Stomach smooth muscle (tissue), 2 donors: ENCODE measurements around the gene HUWE1.
"Not testable (repeated sequence)": the region's sequence is repeated elsewhere in the genome, so short reads cannot be mapped to it uniquely, and the experiment has no call there.

ENCODE experiments used
- H3K27ac ChIP-seq: one replicate; pipeline ENCODE4 v1.7.0; 2013; ENCODE audit warnings: mild to moderate bottlenecking, low read length, inconsistent platforms
- H3K27me3 ChIP-seq, 2 donors: one replicate each; pipeline ENCODE4 v1.7.0; 2013; ENCODE audit warnings: low read length in 2 of 2; ENCODE audit not compliant: insufficient read depth in 2 of 2, control insufficient read depth in 1 of 2
- H3K36me3 ChIP-seq, 2 donors: one replicate each; pipeline ENCODE4 v1.7.0; 2013; ENCODE audit warnings: low read length in 2 of 2; ENCODE audit not compliant: control insufficient read depth in 2 of 2, insufficient read depth in 2 of 2
- H3K4me1 ChIP-seq: one replicate; pipeline ENCODE4 v1.7.0; 2013; ENCODE audit warnings: low read length; ENCODE audit not compliant: control insufficient read depth, insufficient read depth
- H3K4me3 ChIP-seq, 2 donors: one replicate each; pipeline ENCODE4 v1.7.0; 2013; ENCODE audit warnings: low read length in 2 of 2
- H3K9ac ChIP-seq, 2 donors: one replicate each; pipeline ENCODE4 v1.7.0; 2013; ENCODE audit warnings: low read length in 2 of 2, mild to moderate bottlenecking in 1 of 2
- H3K9me3 ChIP-seq, 2 donors: one replicate each; pipeline ENCODE4 v1.7.0; 2013; ENCODE audit warnings: low read length in 2 of 2; ENCODE audit not compliant: control insufficient read depth in 2 of 2
- donor health status: healthy.
- donor health status: Pancreatic carcinoma.

HUWE1 gene

GRCh38 chrX:53531255-53531966, 155.1 kb downstream of the HUWE1 start:
- H3K27ac ChIP-seq, H3K9ac ChIP-seq, H3K9me3 ChIP-seq, H3K4me3 ChIP-seq, H3K4me1 ChIP-seq: not testable (repeated sequence)
- Histone ChIP-seq H3K27me3 (peaks cover 0 to 14% of the 10 kb centered on the region in 2 donors), H3K36me3 (peaks cover 25 to 32% of the 10 kb centered on the region in 2 donors)

- H3K4me3 ChIP-seq = no peak overlapping the region
- H3K36me3 ChIP-seq = no peaks in the 10 kb centered on the region
- H3K4me1 ChIP-seq = no peaks in the 10 kb centered on the region
- no peaks in the 10 kb centered on the region for H3K9me3 ChIP-seq
- H3K9ac ChIP-seq = no peak overlapping the region
- no peak overlapping the region for H3K27ac ChIP-seq
- peaks cover 0 to 6% of the 10 kb centered on the region in 2 donors for H3K27me3 ChIP-seq
These were observed 159.5 kb downstream of the HUWE1 start for GRCh38 chrX:53526999-53527398.

- no peak overlapping the region for H3K9ac ChIP-seq
- no peaks in the 10 kb centered on the region for H3K27me3 ChIP-seq
- no peak overlapping the region for H3K4me3 ChIP-seq
- no peak overlapping the region for H3K27ac ChIP-seq
- H3K4me1 ChIP-seq = no peaks in the 10 kb centered on the region
- no peaks in the 10 kb centered on the region for H3K36me3 ChIP-seq
- no peaks in the 10 kb centered on the region for H3K9me3 ChIP-seq
These were observed 175.2 kb downstream of the HUWE1 start for GRCh38 chrX:53511322-53511721.

GRCh38 chrX:53504035-53504434, 182.5 kb downstream of the HUWE1 start:
- not testable (repeated sequence) for H3K4me3 ChIP-seq, H3K27ac ChIP-seq, H3K27me3 ChIP-seq, H3K36me3 ChIP-seq, H3K9me3 ChIP-seq, H3K9ac ChIP-seq, H3K4me1 ChIP-seq

GRCh38 chrX:53494436-53494835, 192.1 kb downstream of the HUWE1 start:
- Histone ChIP-seq H3K9ac (no peak overlapping the region), H3K9me3 (no peaks in the 10 kb centered on the region)

GRCh38 chrX:53486285-53486684, 200.2 kb downstream of the HUWE1 start:
- H3K4me3 ChIP-seq = no peak overlapping the region
- H3K27ac ChIP-seq = no peak overlapping the region
- H3K9me3 ChIP-seq = no peaks in the 10 kb centered on the region
- H3K9ac ChIP-seq = no peak overlapping the region
- peaks cover 0 to 16% of the 10 kb centered on the region in 2 donors for H3K27me3 ChIP-seq
- no peaks in the 10 kb centered on the region for H3K4me1 ChIP-seq
- no peaks in the 10 kb centered on the region for H3K36me3 ChIP-seq

More at GRCh38 chrX:53494436-53494835, 192.1 kb downstream of the HUWE1 start:
- Histone ChIP-seq H3K36me3 (no peaks in the 10 kb centered on the region), H3K4me3 (no peak overlapping the region), H3K4me1 (no peaks in the 10 kb centered on the region), H3K27me3 (peaks cover 0 to 10% of the 10 kb centered on the region in 2 donors), H3K27ac (no peak overlapping the region)

- Histone ChIP-seq H3K9ac (no peak overlapping the region), H3K4me1 (no peaks in the 10 kb centered on the region), H3K27ac (no peak overlapping the region), H3K36me3 (no peaks in the 10 kb centered on the region), H3K4me3 (no peak overlapping the region), H3K9me3 (no peaks in the 10 kb centered on the region), H3K27me3 (peaks cover 0 to 14% of the 10 kb centered on the region in 2 donors)
These were observed 202.6 kb downstream of the HUWE1 start for GRCh38 chrX:53483838-53484405.

- Histone ChIP-seq H3K4me3 (no peak overlapping the region), H3K27me3 (peaks cover 0 to 14% of the 10 kb centered on the region in 2 donors), H3K9me3 (no peaks in the 10 kb centered on the region), H3K9ac (no peak overlapping the region), H3K27ac (no peak overlapping the region), H3K4me1 (no peaks in the 10 kb centered on the region), H3K36me3 (no peaks in the 10 kb centered on the region)
These were observed 203.1 kb downstream of the HUWE1 start for GRCh38 chrX:53483416-53483815.
